Measurements from ENCODE around the gene COLGALT1. TPM values are rescaled to one million over a fixed set of nuclear protein-coding genes. Genes with fewer than 3 reads are reported as not detected.

COLGALT1 gene
- total and polyA plus RNA-seq, 9 of the 15 experiments (the other 6 are each of a cell fraction or from before 2014, with no cell fraction given), result 4.9 to 119 (median 82.6) TPM

GRCh38 chr19:17511724-17512573, 43.5 kb upstream of the COLGALT1 start (continued):
- TF ChIP-seq NR3C1 (CRISPR knock-in tag; IDR thresholded peaks at IDR 0.05) (peak; percentile 86; the same call in 1 of the 2 replicates), SMC3 (conservative IDR thresholded peaks at IDR 0.05; ENCODE audit: insufficient read depth, low read depth, low read length) (no peak), GTF3C2 (IDR thresholded peaks at IDR 0.05; ENCODE audit: borderline replicate concordance, extremely low read depth, insufficient read length) (no peak), ATF7 (IDR thresholded peaks at IDR 0.05) (peak; percentile 40; the same call in 1 of the 2 replicates), CBFA2T3 (IDR thresholded peaks at IDR 0.05) (0 out of 2 replicates have a peak, but pooled peaks have one; percentile 9), SP2 (IDR thresholded peaks at IDR 0.05; ENCODE audit: extremely low read depth, low read depth, low read length, poor library complexity, severe bottlenecking) (no peak), ZFX (CRISPR knock-in tag; IDR thresholded peaks at IDR 0.05) (peak; percentile 99), RBM34 (IDR thresholded peaks at IDR 0.05; ENCODE audit: borderline replicate concordance, insufficient read depth, low read length) (0 out of 2 replicates have a peak, but pooled peaks have one; percentile 53), CHD4 (IDR thresholded peaks at IDR 0.05; ENCODE audit: insufficient read depth, insufficient replicate concordance, low read depth, low read length, poor library complexity, severe bottlenecking) (no peak), HOXB6 (CRISPR knock-in tag; IDR thresholded peaks at IDR 0.05; ENCODE audit: borderline replicate concordance) (no peak), RHOXF2B (CRISPR knock-in tag; conservative IDR thresholded peaks at IDR 0.05) (no peak), NFYB (IDR thresholded peaks at IDR 0.05; ENCODE audit: extremely low read depth, insufficient read length) (no peak), KHSRP (IDR thresholded peaks at IDR 0.05) (no peak), SIRT6 (IDR thresholded peaks at IDR 0.05; ENCODE audit: low read depth, low read length) (no peak), SPI1 (IDR thresholded peaks at IDR 0.05; ENCODE audit: borderline replicate concordance, low read depth, low read length) (no peak), ZNF518B (CRISPR knock-in tag; IDR thresholded peaks at IDR 0.05) (no peak), CREB1 (IDR thresholded peaks at IDR 0.05) (peak; percentile 33; the same call in 1 of the 2 replicates), CREB1 (CRISPR knock-in tag; IDR thresholded peaks at IDR 0.05) (peak; percentile 69), ZNF696 (CRISPR knock-in tag; conservative IDR thresholded peaks at IDR 0.05) (no peak), YY1 (IDR thresholded peaks at IDR 0.05; ENCODE audit: borderline replicate concordance in 1 of 3, control insufficient read depth in 1 of 3, extremely low read depth in 1 of 3, insufficient read depth in 3 of 3, insufficient read length in 1 of 3, insufficient replicate concordance in 2 of 3, low read depth in 1 of 3, low read length in 2 of 3) (peak in 1 of 3 experiments; percentile 22), ZSCAN29 (IDR thresholded peaks at IDR 0.05) (no peak), CHD2 (IDR thresholded peaks at IDR 0.05; ENCODE audit: low read depth, low read length) (no peak)

Measured in K562 (cell line).